ENCODE data around the gene PLEKHH1. TPM values are rescaled to one million over a fixed set of nuclear protein-coding genes. Genes with fewer than 3 reads are reported as not detected.

PLEKHH1 gene
- total and polyA plus RNA-seq, 9 of the 15 experiments (the other 6 are each of a cell fraction or from before 2014, with no cell fraction given) = 0.76 to 5.9 (median 2.9) TPM

GRCh38 chr14:67630938-67631337, 97.8 kb downstream of the PLEKHH1 start:
- Histone ChIP-seq H3K4me1 (replicated peaks in 1 of 2; ENCODE audit: control insufficient read depth in 2 of 2, insufficient read depth in 2 of 2, low read length in 2 of 2) (peaks cover 0 to 13% of the 10 kb centered on the region in 2 experiments; a peak in 3 of 5 replicates), H3K4me2 (ENCODE audit: insufficient read depth, low read length) (no peak overlapping the region), H3K36me3 (ENCODE audit: control insufficient read depth, insufficient read depth, low read length) (no peaks in the 10 kb centered on the region; the same call in 2 of the 3 replicates), H4K20me1 (replicated peaks; ENCODE audit: control insufficient read depth, insufficient read depth, low read length) (no peaks in the 10 kb centered on the region), H2AFZ (ENCODE audit: low read depth, low read length) (no peak overlapping the region), H3K27me3 (ENCODE audit: control insufficient read depth in 2 of 2, insufficient read depth in 2 of 2, low read length in 2 of 2) (no peaks in the 10 kb centered on the region), H3K27ac (ENCODE audit: extremely low read depth, low read depth, low read length) (no peak overlapping the region), H3K9ac (ENCODE audit: insufficient read depth in 1 of 2, low read depth in 2 of 2, low read length in 2 of 2) (no peak overlapping the region), H3K4me3 (no peak overlapping the region), H3K79me2 (ENCODE audit: control insufficient read depth, insufficient read depth, low read length) (no peaks in the 10 kb centered on the region), H3K9me3 (replicated peaks; ENCODE audit: control insufficient read depth, insufficient read depth, low read depth, low read length) (no peaks in the 10 kb centered on the region), H3K9me1 (ENCODE audit: control insufficient read depth, insufficient read depth, low read length) (no peaks in the 10 kb centered on the region)
- DNase-seq (ENCODE audit: extremely low read depth in 1 of 4, low spot score in 3 of 4) (no peak), ATAC-seq (no peak), FAIRE-seq (no peak)
- intact Hi-C loops (cut with micrococcal nuclease) = no loop called here
- ChIA-PET CTCF (ENCODE audit: low intra/inter-chr PET ratio) (no interaction called here), POLR2A (interaction anchor here (0.6 to 2.1 kb wide), 6 partner anchors 8 to 177 kb away, joined by 3 to 7 read pairs (median 4); no protein-coding TSS in a partner anchor)
- WGBS (ENCODE audit: insufficient coverage, low coverage, missing lambda C conversion rate) = 62% methylated on average over 4 of the region's 5 CpGs
- BruUV-seq (replicated peaks) = no TSS peak
- in situ Hi-C loops (cut with MboI) = no loop called here
- TF ChIP-seq E2F3 (CRISPR knock-in tag; IDR thresholded peaks at IDR 0.05) (no peak), MAFF (IDR thresholded peaks at IDR 0.05; ENCODE audit: low read length) (no peak), CSDE1 (IDR thresholded peaks at IDR 0.05) (no peak), NR2C2 (CRISPR knock-in tag; IDR thresholded peaks at IDR 0.05) (no peak), NR2C2 (tag; IDR thresholded peaks at IDR 0.05) (no peak), ZNF23 (CRISPR knock-in tag; IDR thresholded peaks at IDR 0.05) (no peak), CC2D1A (IDR thresholded peaks at IDR 0.05) (no peak), ZNF274 (IDR thresholded peaks at IDR 0.05; ENCODE audit: borderline replicate concordance, low read depth, low read length) (no peak), ZNF146 (CRISPR knock-in tag; IDR thresholded peaks at IDR 0.05; ENCODE audit: unreplicated experiment) (no peak), E2F8 (IDR thresholded peaks at IDR 0.05; ENCODE audit: low read depth, partially characterized antibody) (no peak), ZNF239 (CRISPR knock-in tag; IDR thresholded peaks at IDR 0.05) (no peak), SLC30A9 (CRISPR knock-in tag; IDR thresholded peaks at IDR 0.05) (no peak), MAFK (IDR thresholded peaks at IDR 0.05; ENCODE audit: low read length) (no peak), ZNF41 (CRISPR knock-in tag; conservative IDR thresholded peaks at IDR 0.05) (no peak), ZEB2 (IDR thresholded peaks at IDR 0.05) (no peak)

All from K562 (cell line).